Renal pelvis (tissue), 4 donors: ENCODE results near the gene ABCA5. TPM values are rescaled to one million over a fixed set of nuclear protein-coding genes. Genes with fewer than 3 reads are reported as not detected.
A peak's percentile ranks its signal among the peaks of the same experiment; 100 is the strongest.

Experiments used
- DNase-seq: peaks from one replicate; pipeline ENCODE4 v3.0.0-alpha.2; 2013
- polyA plus RNA-seq, 3 donors: library from polyadenylated mRNA; unstranded; fragments of 120-200 nt; gene quantifications; one replicate each; pipeline ENCODE4 v1.2.1, GENCODE V29; 2013; ENCODE audit not compliant: insufficient read length in 3 of 3

Gene ABCA5
- polyA plus RNA-seq, 3 donors: 19.8 to 33.3 (median 33.0) TPM

DNA sequence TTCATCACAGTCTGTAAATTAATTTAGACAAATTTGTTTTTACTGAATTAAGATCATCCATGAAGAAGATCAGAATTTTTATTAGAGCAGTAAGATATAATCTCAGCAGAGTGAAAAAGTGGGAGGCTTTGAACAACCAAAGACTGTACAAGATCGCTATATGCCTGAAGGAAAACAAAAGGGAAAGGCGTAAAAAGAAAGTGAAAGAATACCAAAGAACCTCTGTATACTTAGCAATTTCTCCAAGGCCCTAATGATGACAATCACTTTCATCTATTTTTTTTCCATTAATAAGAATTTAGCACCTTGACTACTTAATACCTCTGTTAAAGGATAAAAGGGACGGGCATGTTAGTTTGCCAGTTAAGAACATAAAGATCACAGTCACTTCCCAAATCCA is 59.7 kb downstream of the ABCA5 start:
- DNase-seq: no peak

GRCh38 chr17:69265873-69266272 is 61.1 kb downstream of the ABCA5 start:
- DNase-seq: no peak

DNA sequence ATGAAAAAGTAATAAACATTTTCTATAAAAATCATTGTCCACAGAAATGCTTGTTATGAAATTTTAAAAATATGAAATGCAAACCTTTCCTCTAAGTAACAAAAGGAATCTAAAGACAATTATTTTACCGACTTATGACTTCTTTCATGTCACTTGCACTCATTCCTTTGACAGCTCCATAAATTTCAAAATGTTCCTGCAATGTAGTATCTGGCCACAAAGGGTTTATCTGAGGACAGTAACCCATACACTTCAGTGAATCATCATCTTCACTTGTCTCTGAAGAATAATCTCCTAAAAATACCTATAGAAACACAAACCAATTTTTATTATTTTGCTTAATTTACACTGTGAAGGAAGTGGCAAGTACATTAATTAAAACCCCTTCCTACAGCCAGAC is 72.7 kb downstream of the ABCA5 start:
- no peak for DNase-seq

GRCh38 chr17:69250641-69251040 is 76.3 kb downstream of the ABCA5 start:
- DNase-seq: no peak

- DNase-seq: peak; percentile 51
These were observed 80.1 kb downstream of the ABCA5 start for GRCh38 chr17:69246726-69247375.

DNA sequence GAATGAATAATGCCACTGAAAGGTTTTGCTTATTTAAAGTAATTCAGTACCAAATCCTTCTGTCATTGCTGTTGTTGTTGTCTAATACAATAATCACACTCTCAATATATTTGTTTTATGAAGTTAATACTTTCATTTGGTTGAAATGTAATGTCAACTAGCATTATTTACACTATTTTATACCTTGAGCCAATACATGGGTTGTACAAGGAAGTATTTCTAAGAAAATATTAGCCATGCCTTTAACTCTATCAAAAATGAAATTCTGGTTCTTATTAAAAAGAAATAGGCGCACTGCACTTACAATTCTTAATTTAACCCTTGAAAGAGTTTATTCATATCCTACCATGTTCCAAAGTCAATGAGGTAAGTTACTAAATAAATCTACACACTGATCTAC is 80.7 kb downstream of the ABCA5 start:
- DNase-seq: no peak

GRCh38 chr17:69245617-69246016 is 81.3 kb downstream of the ABCA5 start:
- DNase-seq: no peak

- no peak for DNase-seq
These were observed 87.0 kb downstream of the ABCA5 start for GRCh38 chr17:69239611-69240600.

- no peak for DNase-seq
These were observed 90.0 kb downstream of the ABCA5 start for GRCh38 chr17:69236946-69237345.

- no peak for DNase-seq
These were observed 90.5 kb downstream of the ABCA5 start for GRCh38 chr17:69236464-69236863.

DNA sequence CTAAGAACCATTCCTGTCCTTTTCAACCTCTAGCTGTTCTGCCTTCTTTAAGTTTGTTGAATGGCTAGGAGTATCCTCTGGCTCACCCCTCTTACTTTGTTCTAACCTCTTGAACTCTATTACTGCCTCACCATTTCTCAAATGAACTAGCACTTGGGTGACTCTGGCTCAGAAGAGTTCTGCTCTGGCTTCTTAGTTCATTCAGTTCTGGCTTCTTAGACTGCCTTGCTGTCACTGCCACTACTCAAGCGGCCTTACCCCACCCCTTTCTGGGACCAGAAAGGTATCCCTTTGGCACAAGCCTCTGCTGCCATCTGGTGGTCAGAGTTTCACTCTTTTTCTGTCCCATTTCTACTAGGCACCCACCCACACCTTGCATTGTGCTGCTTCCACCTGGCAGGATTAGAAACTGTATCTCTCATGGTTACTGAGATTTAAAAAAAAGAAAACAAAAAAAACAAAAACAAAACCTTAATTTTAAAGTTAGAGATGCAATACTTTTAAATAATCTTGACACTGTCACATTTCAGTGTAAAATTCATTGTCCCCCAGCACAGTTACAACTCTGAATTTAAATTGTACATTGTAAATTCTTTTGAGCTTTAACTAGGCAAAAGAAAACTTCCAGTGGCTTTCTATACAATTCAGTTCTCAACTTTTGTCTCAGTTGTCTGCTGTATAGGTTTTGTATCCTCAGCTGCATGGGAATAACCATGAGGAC is 91.4 kb downstream of the ABCA5 start:
- DNase-seq: peak; percentile 82

DNA sequence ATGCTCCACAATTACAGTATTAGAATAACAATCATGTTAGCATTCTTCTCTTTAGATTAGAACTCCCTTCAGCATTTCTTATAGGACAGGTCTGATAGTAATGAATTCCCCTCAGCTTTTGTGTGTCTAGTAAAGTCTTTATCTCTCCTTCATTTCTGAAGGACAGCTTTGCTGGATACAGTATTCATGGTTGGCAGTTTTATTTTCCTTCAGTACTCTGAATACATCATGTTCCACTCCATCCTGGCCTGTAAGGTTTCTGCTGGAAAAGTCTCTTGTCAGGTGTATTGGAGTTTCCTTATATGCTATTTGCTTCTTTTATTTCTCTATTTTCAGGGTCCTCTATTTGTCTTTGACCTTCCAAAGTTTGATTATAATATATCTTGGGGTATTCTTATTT is 94.3 kb downstream of the ABCA5 start:
- no peak for DNase-seq

DNA sequence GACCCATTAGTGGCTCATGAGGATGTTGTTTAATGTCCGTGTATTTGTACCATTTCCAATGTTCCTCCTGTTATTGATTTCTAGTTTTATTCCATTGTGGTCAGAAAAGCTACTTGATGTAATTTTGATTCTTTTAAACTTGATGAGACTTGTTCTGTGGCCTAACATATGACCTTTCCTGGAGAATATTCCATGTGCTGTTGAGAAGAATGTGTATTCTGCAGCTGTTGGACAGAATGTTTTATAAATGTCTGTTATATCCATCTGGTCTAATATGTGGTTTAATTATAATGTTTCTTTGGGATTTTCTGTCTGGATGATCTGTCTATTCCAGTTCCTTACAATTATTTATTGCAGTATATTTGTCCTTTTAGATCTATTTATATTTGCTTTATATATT is 95.4 kb downstream of the ABCA5 start:
- DNase-seq: no peak

DNA sequence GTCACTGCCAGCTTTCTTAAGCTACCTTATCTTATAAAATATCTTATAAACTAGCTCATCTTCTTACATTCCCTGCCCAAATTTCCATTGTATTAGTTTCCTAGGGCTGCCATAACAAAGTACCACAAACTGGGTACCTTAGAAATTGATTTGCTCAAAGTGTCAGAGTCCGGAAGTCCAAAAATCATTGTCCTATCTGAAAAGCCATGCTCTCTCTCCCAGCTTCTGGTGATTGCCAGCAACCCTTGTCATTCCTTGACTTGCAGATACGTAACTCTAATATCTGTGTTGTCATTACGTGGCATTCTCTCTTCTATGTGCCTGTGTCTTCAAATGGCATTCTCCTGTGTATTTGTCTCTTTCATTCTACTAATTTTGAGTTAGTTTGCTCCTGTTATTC is 96.0 kb downstream of the ABCA5 start:
- no peak for DNase-seq

DNA sequence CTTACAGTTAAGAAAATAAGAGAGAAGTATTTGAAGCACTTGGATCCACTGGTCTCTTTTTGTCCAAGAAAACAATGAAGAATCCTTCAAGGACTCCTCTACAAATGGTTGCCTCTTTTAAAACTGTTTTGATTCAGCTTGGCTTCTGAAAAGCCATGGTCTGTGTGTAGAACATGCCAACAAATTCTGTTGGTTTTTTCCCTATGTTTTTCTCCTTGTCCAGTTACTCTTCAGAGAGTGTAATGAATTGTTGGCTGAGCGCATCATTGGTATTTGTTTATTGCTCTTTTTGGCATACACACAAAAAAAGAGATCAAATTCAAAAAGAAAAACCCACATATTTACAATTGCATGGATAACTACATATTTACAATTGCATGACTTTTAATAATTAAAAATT is 98.4 kb downstream of the ABCA5 start, which contains the start of gene ABCA10:
Gene ABCA10, minus strand, starts transcription at position 249 of the 400 bp plus-strand sequence. CDS start 3,466 bp downstream, outside the sequence.
- no peak for DNase-seq

GRCh38 chr17:69228018-69228417 is 98.9 kb downstream of the ABCA5 start:
- DNase-seq: no peak

DNA sequence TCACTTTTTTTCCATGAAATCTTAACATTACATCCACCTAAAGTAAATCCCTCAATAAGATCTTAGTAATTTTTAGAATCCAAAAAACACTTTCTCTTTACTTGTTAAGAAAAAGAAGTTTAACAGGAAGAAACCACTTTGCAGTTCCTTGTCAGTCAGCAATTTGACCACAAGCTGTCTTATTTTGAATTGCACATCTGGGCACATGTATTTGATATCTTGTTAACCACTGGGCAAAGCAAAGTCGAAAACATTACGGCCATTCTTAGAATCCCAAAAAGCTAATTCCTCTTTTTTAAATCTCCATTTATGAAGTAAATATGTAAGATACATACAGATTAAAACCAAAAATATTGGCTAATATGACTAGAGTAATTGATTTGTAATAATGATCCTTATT is 99.4 kb downstream of the ABCA5 start:
- no peak for DNase-seq

GRCh38 chr17:69223809-69224208 is 103.1 kb downstream of the ABCA5 start:
- DNase-seq: peak; percentile 17

GRCh38 chr17:69222707-69223258 is 104.2 kb downstream of the ABCA5 start:
- no peak for DNase-seq

GRCh38 chr17:69220098-69220497 is 106.8 kb downstream of the ABCA5 start:
- DNase-seq: no peak

DNA sequence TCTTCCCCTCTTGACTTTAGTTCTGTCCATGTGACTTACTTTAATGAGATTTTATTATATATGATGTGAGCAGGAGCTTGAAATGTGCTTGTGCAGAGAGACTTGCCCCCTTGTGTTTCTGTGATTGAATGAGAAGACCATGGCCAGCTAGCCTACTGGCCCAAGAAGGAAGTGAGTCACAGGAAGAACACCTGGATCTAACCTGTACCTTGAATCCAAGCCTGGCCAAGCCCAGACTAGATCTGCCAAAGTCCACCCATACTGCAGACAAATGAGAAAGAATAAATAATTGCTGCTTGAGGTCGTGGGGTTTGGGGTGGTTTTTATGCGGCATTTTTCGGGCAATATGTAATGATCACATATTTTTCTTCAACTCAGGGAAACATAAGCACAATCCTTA is 107.9 kb downstream of the ABCA5 start:
- no peak for DNase-seq
